Measurements from ENCODE around the gene CUX1.

GRCh38 chr7:102296514-102296913 is 479.1 kb downstream of the CUX1 start:
- TF ChIP-seq CTCF (IDR thresholded peaks at IDR 0.05; ENCODE audit: low read length) (no peak), EZH2phosphoT487 (IDR thresholded peaks at IDR 0.05; ENCODE audit: low read length) (no peak)

Data from MM.1S (cell line).